ENCODE measurements around the gene PINLYP. TPM values are rescaled to one million over a fixed set of nuclear protein-coding genes. Genes with fewer than 3 reads are reported as not detected.

The PINLYP gene
- total RNA-seq, 4 donors from 2014 or later, result 7.5 to 45.7 (median 21.6) TPM

DNA sequence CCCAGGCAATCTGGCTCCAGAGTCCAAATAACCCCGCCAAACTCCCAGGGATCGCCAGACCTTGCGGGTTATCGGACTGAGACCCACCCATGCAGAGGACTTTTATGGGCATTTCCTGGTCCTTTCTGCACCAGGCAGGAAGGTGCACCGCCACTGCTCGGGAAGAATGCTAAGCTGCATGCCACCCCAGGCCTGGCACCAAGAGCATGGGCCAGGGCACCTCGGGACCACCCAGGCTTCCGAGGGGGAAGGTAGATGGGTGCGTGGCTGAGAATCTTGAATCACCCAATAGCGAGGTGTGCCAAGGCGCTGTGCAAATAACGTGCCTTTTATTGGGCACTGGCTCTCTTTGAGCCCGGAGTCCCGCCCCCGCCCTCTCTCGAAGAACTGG lies 43.0 kb upstream of the PINLYP start:
- Histone ChIP-seq H3K4me3 (peak overlapping the region; percentile 33 to 63 (median 58)), H3K36me3 (peaks cover 0 to 16% (median 0%) of the 10 kb centered on the region in 3 donors), H3K27ac (peak overlapping the region; percentile 89 to 94 (median 90)), H3K4me1 (peaks cover 0 to 37% (median 18%) of the 10 kb centered on the region in 4 donors), H3K9me3 (no peaks in the 10 kb centered on the region), H3K27me3 (no peaks in the 10 kb centered on the region)
- WGBS, 2 donors, result 0% methylated on average over 14 to 16 of the region's 16 CpGs
- DNase-seq (ENCODE audit: low spot score in 2 of 2), result peak in 1 of 2 donors; percentile 19
- no peak for TF ChIP-seq EP300 (IDR thresholded peaks at IDR 0.05)
- TF ChIP-seq, protein P1, sequence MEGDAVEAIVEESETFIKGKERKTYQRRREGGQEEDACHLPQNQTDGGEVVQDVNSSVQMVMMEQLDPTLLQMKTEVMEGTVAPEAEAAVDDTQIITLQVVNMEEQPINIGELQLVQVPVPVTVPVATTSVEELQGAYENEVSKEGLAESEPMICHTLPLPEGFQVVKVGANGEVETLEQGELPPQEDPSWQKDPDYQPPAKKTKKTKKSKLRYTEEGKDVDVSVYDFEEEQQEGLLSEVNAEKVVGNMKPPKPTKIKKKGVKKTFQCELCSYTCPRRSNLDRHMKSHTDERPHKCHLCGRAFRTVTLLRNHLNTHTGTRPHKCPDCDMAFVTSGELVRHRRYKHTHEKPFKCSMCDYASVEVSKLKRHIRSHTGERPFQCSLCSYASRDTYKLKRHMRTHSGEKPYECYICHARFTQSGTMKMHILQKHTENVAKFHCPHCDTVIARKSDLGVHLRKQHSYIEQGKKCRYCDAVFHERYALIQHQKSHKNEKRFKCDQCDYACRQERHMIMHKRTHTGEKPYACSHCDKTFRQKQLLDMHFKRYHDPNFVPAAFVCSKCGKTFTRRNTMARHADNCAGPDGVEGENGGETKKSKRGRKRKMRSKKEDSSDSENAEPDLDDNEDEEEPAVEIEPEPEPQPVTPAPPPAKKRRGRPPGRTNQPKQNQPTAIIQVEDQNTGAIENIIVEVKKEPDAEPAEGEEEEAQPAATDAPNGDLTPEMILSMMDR (IDR thresholded peaks at IDR 0.05), result no peak
- no peak for TF ChIP-seq POLR2A (IDR thresholded peaks at IDR 0.05)

DNA sequence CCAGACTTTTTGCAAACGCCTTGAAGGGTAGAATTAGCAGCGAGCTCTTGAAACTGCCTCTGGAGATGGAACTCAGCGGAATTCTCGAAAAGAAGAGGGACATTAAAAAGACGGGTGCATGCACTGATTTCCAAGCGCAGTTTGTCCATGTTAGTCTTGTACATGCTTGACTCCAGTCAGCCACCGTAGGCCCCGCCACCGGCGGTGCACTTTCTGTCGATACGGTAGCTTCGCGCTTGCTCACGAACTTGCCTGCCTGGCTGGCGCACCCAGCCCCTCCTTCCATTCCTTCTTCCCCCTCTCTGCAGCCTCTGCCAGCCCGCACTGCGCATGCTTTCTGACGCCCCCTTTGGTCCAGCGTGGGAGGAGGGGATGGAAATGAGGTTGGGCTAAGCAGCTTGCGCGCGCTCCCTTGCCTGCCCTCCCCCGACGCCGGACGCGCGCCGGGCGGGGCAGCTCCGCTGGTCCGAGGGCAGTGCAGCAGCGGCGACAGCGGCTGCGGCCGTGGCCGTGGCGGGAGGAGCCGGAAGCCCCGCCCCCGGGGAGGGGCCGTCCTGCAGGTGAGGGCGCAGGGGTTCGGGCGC lies 42.5 kb upstream of the PINLYP start, which contains the start of gene ZNF575:
TSS of gene ZNF575 (plus strand) at position 227 of the 584 bp plus-strand sequence. CDS start 1,235 bp downstream, outside the sequence.
- Histone ChIP-seq H3K9me3 (no peaks in the 10 kb centered on the region), H3K4me3 (peak within 1 kb of the TSS; percentile 33 to 63 (median 58)), H3K36me3 (peaks cover 0 to 21% (median 0%) of the 10 kb centered on the region in 3 donors), H3K4me1 (peaks cover 0 to 32% (median 16%) of the 10 kb centered on the region in 4 donors), H3K27me3 (no peaks in the 10 kb centered on the region), H3K27ac (peak within 1 kb of the TSS; percentile 89 to 94 (median 90))
- DNase-seq (ENCODE audit: low spot score in 2 of 2), result peak; percentile 74 to 81
- TF ChIP-seq EP300 (IDR thresholded peaks at IDR 0.05), result peak; percentile 75 to 91
- peak; percentile 28 to 48 for TF ChIP-seq POLR2A (IDR thresholded peaks at IDR 0.05)
- TF ChIP-seq, protein P1 (IDR thresholded peaks at IDR 0.05), result peak in 2 of 5 experiments; percentile 30 to 37
- WGBS, 2 donors, result 1 to 2% methylated on average over 18 to 31 of the region's 47 CpGs

DNA sequence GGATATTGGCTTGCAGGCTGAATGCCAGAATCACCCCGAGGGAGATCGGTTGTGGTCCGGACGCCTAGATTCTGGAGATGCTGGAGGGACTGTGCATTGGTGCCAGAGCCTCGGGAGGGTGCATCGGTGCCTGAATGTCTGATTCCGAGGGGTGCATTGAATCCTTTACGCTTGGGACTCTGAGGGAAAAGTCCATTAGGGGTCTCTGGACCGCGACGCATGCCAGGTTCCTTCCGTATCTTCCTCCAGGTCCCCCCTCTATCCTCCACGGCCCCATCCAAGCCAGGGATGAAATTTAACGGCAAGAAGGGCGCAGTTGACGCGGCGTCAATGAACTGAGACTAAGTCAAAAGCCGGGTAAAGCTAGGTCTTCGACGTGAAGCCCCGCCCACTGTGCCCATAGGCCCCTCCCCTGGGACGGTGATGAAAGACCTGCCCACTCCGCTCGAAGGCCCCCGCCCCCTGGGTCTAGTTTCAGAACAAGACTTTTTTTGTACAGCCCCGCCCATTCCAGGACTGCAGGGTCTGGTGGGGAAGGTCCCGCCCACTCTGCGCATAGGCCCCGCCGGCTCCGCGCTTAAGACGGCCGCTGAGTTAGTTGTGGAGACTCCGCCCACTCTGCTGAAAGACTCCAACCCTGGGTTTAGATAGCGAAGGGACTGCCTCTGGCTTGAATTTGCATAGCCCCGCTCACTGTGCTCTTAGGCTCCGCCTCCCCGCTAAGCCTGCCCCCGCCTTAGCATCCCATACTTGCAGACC lies 41.9 kb upstream of the PINLYP start:
- H3K27me3 ChIP-seq, result no peaks in the 10 kb centered on the region
- WGBS, 2 donors, result 0% methylated on average over 26 to 37 of the region's 41 CpGs
- DNase-seq (ENCODE audit: low spot score in 2 of 2), result peak; percentile 99 to 100
- H3K9me3 ChIP-seq, result peaks cover 0 to 5% (median 0%) of the 10 kb centered on the region in 4 donors
- peaks cover 0 to 29% (median 15%) of the 10 kb centered on the region in 4 donors for H3K4me1 ChIP-seq
- H3K27ac ChIP-seq, result peak overlapping the region; percentile 89 to 94 (median 90)
- peak overlapping the region; percentile 33 to 63 (median 58) for H3K4me3 ChIP-seq
- H3K36me3 ChIP-seq, result peaks cover 0 to 28% (median 0%) of the 10 kb centered on the region in 3 donors
- TF ChIP-seq, protein P1 (IDR thresholded peaks at IDR 0.05), result no peak
- TF ChIP-seq POLR2A (IDR thresholded peaks at IDR 0.05) (peak in 1 of 2 donors; percentile 44), EP300 (IDR thresholded peaks at IDR 0.05) (peak; percentile 60 to 91)

DNA sequence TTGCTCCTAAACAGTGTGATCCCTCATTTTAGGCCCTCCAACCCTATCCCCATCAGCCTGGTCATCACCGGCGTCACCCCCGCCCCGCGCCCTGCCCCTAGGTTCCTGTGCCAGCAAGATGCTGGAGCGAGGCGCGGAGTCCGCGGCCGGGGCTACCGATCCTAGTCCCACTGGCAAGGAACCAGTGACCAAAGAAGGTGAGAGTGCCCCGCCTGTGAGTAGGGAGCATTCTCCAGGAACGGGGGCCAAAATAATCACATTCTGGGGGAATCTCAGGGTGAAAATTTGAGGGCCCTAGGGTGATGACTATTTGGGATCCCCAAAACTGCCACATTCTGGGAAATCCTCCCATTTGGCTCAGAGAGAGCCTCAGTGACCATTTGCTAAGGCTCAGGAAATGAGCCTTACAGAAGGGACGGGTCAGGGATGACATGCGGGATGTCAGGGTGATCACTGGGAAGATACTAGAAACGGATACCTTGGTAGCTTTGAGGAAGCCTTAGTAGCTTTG lies 41.2 kb upstream of the PINLYP start:
- H3K4me1 ChIP-seq, result peaks cover 0 to 29% (median 15%) of the 10 kb centered on the region in 4 donors
- H3K9me3 ChIP-seq, result peaks cover 0 to 11% (median 0%) of the 10 kb centered on the region in 4 donors
- TF ChIP-seq, protein P1 (IDR thresholded peaks at IDR 0.05), result no peak
- no peak for TF ChIP-seq POLR2A (IDR thresholded peaks at IDR 0.05)
- TF ChIP-seq EP300 (IDR thresholded peaks at IDR 0.05), result no peak
- WGBS, 2 donors, result 9 to 11% methylated on average over 17 of the region's 17 CpGs
- H3K27me3 ChIP-seq, result no peaks in the 10 kb centered on the region
- H3K4me3 ChIP-seq, result peak overlapping the region; percentile 31 to 63 (median 58)
- peaks cover 0 to 34% (median 0%) of the 10 kb centered on the region in 3 donors for H3K36me3 ChIP-seq
- DNase-seq (ENCODE audit: low spot score in 2 of 2), result no peak
- peak overlapping the region; percentile 89 to 94 (median 90) for H3K27ac ChIP-seq

Data from tibial nerve (tissue), 4 donors.